Stimulated activated CD4-positive, alpha-beta T cell treated with anti-CD3 and anti-CD28 coated beads, Interleukin-4, amount 100 ng/mL, for 48 hours (primary cell): ENCODE results near the gene BARX2.
"Not testable (repeated sequence)": the region's sequence is repeated elsewhere in the genome, so short reads cannot be mapped to it uniquely, and the experiment has no call there.

Experiments
- DNase-seq, 2 donors: peaks; one replicate each; pipeline ENCODE4 v3.0.0-alpha.2; 2020; ENCODE audit warnings: low read depth in 2 of 2

The BARX2 gene, protein sequence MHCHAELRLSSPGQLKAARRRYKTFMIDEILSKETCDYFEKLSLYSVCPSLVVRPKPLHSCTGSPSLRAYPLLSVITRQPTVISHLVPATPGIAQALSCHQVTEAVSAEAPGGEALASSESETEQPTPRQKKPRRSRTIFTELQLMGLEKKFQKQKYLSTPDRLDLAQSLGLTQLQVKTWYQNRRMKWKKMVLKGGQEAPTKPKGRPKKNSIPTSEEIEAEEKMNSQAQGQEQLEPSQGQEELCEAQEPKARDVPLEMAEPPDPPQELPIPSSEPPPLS

DNA sequence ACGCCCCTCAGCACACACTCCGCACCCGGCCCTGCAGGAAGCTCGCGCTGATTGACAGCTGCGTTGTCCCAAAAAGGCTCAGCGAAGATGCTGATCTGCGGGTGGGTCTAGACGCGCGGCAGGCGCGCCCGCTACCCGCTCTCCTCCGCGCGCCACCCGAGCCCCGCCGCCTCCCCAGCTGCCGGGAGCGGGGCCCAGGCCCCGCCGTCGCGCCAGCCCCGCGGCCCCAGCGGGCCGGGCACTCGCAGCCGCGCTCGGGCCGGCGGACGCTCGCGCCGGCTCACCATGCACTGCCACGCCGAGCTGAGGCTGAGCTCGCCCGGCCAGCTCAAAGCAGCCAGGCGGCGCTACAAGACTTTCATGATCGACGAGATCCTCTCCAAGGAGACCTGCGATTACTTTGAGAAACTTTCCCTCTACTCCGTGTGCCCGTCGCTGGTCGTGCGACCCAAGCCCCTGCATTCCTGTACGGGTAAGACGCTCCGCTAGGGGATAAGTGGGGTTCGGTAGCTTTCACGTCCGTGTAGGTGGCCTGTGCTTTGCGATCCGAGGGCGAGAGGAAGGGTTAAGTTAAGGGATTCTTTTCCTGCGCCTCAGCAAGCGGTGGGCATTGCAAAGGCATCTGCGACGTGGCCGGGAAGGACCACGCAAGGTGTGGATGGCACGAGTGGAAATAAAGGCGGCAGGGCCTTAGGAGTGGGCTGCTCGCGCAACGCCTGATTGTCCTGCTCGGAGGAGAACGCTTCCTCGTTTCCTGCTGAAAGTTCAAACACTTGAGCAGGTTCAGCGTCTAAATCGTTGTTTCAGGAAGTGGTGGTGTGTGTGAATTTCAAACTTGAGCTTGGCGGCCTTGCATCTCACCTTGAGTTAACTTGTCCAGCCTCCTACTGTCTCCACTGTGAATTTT lies at the start of gene BARX2:
Gene BARX2, plus strand, starts transcription at position 98 of the 907 bp plus-strand sequence. Its CDS starts 188 bp downstream, at position 286.
- peak in 1 of 2 donors; percentile 33 for DNase-seq

DNA sequence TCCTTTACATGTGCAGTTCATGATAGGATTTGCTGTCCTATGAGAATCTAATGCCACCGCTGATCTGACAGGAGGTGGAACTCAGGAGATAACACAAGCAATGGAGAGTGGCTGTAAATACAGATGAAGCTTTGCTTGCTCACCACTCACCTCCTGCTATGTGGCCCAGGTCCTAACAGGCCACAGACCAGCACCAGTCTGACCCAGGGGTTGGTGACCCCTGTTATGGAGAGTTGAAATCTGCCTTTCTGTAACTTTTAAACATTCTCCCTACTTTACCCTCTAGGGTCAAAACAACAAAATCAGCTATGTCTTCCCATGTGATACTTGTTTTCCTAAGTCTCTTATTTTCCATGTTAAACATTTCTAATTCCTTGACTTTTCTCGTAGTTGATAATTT lies 48.7 kb upstream of the BARX2 start:
- DNase-seq, result no peak

DNA sequence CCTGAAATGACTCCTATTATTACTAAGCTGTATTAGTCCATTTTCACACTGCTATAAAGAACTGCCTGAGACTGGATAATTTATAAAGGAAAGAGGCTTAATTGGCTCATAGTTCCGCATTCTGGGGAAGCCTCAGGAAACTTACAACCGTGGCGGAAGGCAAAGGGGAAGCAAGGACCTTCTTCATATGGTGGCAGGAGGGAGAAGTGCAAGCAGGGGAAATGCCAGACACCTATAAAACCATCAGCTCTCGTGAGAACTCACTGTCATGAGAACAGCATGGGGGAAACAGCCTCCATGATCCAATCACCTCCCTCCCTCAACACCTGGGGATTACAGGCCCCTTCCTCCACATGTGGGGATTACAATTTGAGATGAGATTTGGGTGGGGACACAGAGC lies 47.9 kb upstream of the BARX2 start:
- DNase-seq, result not testable (repeated sequence)

DNA sequence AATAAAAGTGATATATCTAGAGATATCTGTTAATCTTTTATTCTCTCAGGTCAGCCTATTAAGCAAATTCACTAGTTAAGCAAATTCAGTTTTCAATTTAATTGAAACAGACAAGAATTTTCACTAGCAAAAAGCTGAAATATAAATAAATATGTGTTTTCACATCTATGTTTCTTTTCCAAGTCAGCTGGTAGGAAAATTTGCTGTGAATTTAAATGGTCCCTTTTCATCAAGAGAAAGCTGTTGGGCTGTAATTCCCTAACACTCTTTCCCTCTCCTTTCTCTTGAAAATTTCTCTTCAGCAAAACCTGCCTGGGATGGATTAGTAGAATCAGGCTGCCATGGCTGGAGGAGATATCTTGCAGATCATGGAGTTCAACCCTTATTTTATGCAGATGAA lies 46.9 kb upstream of the BARX2 start:
- DNase-seq, result no peak

DNA sequence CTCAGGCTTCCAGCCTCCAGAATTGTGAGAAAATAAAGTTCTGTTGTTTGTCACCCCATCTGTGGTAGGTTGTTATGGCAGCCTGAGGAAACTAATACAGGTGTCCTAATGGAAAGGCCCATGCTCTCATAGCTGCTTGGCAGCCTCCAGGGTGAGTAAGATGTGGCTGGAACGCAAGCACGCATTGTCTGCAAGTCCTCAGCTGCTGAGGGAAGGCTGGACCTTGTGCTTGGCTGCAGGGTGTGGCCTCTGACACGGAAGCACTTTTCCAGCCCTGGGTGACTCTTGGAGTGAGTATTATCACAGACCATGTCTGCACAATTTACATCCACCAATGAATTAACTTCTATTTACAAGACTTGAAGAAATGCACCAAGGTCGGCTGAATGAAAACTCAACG lies 44.4 kb upstream of the BARX2 start:
- DNase-seq, result no peak

DNA sequence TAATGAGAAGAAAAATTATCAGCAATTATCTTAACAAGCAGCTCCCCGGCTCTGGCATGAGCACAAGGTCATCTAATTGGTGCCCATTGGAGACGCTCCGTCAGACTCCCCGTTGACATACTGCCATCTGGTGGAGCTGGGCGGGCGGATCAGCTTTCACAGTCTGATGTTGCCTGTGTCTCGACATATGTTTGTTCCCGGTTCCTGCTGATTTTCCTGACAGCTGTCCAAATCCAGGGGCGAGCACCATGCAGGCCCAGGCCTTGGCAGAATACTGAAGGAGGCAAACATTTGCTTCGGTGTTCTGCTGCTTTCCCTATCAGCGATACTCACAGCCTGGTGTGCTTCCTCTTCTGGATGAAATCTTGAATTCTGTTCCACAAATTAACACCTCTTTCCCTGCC lies 43.8 kb upstream of the BARX2 start:
- peak; percentile 64 to 66 for DNase-seq

DNA sequence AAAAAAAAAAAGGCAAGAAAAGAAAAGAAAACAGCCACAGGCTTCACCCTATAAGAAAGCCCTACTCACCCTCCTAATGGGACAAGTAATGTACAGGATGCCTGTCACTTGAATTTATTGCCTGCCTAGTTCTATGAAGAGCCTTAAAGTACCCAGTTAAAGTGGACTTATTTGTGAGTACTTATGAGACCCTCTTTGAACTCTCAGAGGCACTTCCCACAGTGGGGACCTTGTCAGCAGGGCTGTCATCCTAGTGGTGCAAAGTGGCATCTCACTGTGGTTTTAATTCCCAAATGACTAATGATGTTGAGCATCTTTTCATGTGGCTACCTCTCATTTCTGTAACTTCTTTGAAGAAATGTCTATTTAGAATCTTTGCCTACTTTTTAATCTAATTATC lies 41.8 kb upstream of the BARX2 start:
- DNase-seq, result no peak

DNA sequence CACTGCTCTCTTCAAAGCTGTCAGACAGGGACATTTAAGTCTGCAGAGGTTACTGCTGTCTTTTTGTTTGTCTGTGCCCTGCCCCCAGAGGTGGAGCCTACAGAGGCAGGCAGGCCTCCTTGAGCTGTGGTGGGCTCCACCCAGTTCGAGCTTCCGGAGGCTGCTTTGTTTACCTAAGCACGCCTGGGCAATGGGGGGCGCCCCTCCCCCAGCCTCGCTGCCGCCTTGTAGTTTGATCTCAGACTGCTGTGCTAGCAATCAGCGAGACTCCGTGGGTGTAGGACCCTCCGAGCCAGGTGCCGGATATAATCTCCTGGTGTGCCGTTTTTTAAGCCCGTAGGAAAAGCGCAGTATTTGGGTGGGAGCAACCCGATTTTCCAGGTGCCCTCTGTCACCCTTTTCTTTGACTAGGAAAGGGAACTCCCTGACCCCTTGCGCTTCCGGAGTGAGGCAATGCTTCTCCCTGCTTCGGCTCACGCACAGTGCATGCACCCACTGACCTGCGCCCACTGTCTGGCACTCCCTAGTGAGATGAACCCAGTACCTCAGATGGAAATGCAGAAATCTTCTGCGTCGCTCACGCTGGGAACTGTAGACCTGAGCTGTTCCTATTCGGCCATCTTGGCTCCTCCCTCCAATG lies 31.2 kb upstream of the BARX2 start:
- DNase-seq, result not testable (repeated sequence)

DNA sequence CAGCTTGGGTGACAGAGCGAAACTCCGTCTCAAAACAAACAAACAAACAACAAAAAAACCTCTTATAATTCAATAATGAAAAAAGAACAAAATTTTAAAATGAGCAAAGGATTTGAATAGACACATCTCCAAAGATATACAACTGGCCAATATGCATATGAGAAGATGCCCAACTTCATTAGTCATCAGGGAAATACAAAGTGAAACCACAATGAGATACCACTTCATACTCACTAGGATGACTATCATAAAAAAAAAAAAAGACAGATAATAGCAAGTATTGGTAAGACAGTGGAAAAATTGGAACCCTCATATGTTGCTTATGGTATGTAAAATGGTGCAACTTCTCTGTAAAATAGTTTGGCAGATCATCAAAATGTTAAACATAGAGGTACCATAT lies 28.7 kb upstream of the BARX2 start:
- DNase-seq, result no peak

DNA sequence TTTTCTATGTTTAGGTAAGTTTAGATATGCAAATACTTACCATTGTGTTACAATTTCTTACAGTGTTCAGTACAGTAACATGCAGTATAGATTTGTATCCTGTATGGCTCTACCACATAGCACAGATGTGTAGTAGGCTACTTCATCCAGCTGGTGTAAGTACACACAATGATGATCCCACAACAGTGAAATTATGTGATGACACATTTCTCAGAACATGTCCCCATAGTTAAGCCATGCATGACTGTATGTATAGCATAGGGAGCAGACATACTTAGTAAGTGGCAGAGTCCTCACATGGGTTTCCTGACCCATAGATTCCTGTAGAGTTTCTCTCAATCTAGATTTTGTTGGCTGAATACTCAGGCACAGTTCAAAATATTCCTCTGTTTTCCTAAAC lies 26.8 kb upstream of the BARX2 start:
- no peak for DNase-seq

DNA sequence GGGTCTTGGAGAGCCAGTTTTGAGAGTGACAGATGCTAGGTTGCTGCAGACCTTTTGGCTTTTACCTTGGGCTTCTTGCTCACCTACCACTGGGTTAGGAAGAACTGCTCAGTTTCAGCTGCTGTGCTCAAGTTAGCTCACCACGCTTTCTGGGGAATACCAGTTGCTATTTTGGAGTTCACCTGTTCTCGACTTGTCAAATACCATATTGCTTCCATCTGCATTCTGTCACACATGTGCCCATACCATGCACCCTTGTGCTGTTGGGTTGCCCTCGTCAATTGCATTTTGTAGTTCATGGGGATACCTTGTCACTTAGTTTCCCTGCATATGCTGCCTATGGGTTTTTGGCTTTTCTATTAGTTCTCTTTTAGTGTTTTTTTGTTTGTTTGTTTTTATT lies 23.0 kb upstream of the BARX2 start:
- DNase-seq, result no peak

DNA sequence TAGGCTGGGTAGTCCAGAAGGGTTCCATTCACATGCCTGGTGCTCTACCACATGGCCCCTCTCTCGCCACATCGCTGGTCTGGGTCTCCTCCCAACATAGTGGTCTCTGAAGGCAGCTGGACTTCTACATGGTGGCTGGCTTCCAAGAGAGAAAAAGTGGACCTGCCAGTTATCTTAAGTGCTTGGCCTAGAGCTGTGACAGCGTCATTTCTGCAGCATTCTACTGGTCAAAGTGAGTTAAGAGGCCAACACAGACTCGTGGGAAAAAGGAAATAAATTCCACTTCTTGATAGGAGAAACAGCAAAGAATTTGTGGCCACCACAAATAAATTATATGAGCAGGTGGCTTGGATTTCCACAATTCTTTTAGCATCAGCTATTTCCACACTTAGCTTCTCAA lies 21.0 kb upstream of the BARX2 start:
- DNase-seq, result no peak

DNA sequence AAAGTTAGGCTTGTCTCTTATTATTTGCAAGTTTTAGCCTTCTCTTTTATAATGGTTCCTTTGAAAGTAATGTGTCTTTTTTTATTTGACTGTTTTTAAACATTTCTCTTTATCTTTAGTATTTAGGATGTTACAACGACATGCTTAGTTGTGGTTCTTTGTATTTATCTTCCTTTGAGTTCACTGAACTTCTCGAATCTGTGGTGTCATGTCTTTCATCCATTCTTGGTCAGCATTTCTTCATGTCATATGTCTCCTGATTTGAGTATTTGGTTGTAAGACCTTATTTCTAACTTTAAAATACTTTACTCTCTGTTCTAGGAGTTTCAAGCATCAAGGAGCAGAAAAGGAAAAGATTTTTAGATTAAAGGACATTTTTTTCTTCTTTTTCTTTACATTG lies 15.9 kb upstream of the BARX2 start:
- no peak for DNase-seq

DNA sequence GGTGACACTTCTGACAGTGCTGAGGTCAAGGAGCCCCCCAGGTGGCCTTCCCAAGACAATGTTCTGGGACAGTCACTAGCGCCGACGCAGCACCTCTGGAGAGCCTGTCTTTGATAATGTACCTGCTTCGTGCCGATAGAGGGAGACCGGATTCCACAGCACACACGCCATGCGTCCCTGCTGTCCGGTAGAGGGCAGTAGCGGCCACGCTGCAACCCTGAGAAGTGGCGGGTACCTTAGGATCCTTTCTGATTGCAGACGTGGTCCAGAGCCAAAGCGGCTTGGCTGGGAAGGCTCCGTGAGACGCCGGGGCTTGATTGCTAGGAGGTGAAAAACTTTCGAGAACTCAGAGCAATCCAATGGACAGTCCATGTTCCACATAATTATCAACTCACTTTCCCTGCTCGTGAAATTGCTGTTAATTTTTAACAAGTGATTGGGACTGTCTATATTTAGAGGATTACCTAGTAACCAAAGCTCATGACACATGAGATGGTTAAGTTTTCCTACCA lies 11.4 kb upstream of the BARX2 start:
- DNase-seq, result peak; percentile 72 to 77

DNA sequence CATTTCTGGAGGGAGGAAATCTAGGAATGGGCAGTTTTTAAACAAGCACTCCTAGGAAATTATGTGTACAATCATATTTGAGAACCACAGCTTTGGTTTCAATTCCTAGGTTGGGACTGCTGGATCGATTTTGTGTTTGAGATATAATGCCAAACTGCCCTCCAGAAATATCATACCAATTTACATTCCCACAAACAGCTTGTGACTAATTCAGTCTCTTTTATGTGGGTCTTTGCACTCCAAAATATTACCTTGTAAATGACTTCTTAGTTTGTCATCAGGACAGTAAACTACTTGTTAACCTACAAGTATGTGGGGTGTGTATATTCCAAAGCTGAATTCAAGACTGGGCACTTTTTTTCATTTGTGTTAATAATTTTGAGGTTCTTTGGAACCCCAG lies 9.8 kb upstream of the BARX2 start:
- DNase-seq, result no peak

DNA sequence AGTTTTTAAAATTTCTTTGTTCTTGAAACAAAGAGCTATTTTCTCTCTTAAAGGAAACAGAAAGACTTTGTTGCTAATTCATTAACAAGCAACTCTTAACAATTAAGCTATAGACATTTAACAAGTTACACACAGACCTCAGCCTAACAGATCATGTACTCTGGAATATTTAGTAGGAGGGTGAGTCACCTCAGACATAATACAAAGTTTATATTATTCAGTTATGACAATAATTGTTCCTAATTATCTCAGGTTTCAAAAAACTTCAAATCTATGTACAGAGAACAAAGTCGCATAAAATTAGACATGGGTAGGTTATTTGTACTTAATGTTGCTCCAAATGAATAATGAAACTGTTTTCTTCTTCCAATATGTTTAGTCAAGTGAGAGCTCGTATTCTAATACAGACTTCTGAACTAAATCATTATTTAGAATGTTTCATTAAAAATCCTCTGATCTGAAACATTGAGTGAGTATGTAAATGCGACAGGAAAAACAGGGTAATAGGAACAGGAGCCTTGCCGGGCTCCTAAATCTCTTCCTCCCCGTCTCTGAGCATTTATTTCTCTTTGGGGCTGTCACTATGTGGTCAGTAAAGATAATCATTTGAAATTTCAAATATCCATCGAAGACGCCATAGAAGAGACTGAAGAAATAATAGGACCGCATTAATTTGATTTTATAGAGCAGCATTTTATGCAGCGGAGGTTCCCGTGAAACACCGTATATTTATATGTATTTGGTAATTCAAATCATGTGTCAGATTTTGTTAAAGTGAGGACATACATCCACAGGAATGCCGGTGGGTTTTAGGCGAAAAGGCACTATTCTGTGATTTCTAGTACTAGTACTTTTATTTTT lies 8.7 kb upstream of the BARX2 start:
- no peak for DNase-seq

DNA sequence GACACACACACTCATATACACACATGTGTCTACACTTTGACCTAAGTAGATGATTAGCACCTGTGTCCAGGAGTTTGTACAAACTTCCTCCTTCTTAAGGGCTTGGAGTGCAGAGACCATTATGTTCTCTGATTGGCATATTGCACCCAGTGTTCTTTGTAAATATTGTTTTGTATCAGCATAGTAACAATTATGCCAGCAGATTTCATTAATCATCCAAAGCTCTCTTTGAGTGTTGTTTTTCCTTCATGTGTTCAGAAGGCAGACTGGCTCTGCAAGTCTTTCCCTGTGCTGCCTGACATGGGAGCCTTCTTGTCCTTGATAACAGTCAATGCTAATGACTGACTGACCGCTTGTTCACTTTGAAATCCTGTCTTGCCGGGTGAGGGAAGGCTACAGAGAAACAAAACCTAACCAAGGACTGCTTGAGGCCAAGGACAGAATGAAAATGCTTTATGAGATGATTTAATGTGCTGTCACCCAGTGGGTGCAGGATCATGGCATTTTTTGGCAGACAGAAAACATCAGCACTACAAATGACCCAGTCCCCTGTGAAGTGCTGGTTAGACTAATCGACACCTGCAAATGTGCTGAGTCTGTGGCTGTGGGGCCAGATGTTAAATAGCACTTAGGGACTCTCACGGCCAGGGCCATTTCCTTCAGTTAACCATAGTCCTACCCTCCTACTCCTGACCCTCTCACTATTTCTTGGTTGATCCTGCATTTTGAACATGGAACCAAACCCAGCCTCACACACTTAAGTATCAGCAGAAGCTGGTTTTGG lies 6.6 kb upstream of the BARX2 start:
- no peak for DNase-seq

DNA sequence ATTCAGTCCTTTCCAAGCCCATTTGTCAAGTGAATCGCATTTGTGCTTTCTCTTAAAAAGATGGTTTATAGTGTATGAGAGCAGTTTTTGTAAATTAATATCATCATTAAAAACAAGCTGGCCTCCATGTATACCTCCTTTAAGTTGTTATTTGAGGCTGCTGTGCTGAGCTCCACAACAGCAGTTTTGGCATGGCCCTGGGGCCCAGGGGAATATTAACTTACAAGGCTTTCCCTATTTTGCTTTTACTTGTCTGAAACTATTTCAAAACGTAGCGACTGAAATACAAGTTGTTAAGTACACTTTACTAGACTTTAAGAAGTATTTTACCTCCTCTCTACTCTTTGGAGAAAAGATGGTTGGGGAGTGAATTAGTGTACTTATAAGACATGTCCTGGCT lies 4.9 kb upstream of the BARX2 start:
- DNase-seq, result no peak

DNA sequence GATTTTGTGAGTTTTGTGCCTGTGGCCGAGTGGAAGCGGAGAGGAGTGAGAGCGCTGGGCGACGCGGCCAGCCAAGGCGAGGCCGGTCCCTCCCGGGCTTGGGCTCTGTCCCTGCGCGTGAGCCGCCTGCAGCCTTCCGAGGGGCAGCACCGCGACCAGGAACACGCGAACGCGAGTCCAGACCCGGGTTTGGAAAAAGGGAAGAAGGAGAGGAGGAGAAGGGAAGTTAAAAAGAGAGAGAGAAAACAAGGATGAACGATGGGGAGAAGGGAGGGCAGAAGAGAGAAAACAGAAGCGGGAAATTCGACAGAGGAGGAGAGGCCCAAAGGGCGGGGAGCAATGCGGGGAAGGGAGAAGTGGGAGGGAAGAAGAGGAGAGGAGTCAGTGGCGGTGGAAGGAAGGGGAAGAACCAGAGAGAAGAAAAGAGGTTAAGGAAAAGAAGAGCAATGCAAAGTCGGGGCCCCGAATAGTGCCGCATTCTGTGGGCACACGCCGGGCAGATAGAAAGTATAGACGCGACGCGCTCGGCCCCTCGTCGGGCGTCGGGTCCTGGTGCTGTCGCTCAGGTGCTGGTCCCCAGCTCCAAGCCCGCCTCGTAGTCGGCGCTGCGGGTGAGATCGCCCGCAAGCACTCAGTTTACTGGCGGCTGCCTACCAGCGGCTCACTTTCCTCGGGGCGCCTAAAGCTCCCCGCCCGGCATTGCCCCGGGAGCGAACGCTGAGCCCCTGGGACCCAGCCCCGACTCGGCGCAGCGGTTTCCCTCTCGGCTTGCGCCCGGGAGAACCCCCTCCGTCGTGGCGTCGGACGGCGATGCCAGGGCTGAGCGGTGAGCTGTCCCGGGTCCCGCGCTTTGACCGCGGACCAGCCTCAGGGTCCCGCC lies 2.8 kb upstream of the BARX2 start:
- DNase-seq, result no peak

DNA sequence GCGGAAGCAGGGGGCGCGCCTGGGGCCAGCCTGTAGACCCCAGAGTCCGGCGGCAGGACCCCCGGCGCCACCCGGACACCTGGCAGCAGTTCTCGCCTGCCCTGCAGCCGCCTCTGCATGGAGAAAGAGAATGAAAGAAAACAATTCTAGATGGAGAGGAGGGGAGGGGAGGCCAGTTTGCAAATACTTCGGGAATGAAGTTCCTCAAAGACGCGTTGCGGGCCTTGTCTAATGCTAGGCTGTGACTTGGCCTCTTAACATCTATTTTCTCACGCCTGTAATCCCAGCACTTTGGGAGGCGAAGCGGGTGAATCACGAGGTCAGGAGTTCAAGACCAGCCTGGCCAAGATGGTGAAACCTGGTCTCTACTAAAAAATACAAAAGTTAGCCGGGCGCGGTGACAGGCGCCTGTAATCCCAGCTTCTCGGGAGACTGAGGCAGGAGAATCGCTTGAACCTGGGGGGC lies 2.1 kb upstream of the BARX2 start:
- DNase-seq, result no peak
